ENCODE results near the gene WWC2.

- TF ChIP-seq POLR2A (IDR thresholded peaks at IDR 0.05) (no peak), CTCF (IDR thresholded peaks at IDR 0.05) (no peak)
These were observed 205.0 kb downstream of the WWC2 start for GRCh38 chr4:183304067-183304466.

All from uterus (tissue), 2 donors.